CD4-positive, alpha-beta T cell treated with Interleukin-10 for 1 hour (primary cell): ENCODE measurements around the gene DHRS3.
A peak's percentile ranks its signal among the peaks of the same experiment; 100 is the strongest.

Experiments
- DNase-seq: peaks from one replicate; pipeline ENCODE4 v3.0.0-alpha.2; 2020

The DHRS3 gene

GRCh38 chr1:12636098-12636950 is 18.3 kb upstream of the DHRS3 start:
- no peak for DNase-seq

- DNase-seq: no peak
Measured at GRCh38 chr1:12634696-12635202, 16.7 kb upstream of the DHRS3 start.

- no peak for DNase-seq
Measured at GRCh38 chr1:12634156-12634555, 16.1 kb upstream of the DHRS3 start.

DNA sequence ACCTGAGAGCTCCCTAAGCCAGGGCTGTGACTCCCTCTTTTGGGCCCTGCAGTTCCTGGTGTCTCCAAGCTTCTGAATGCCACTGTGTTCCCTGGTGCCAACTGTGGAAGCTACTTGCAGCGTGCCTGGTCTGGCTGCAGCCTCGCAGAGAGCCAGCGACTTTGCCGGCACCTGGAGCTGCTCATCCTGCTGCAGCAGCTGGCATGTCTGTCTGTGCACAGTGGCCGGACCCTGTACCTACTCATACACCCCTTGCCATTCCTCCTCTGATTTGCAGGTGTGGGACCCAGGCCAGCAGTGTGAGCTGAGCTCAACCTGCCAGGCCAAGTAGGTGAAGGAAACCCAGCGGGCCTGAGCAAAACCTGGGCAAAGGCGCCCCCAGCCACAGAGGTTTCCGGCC is 13.6 kb upstream of the DHRS3 start:
- no peak for DNase-seq

DNA sequence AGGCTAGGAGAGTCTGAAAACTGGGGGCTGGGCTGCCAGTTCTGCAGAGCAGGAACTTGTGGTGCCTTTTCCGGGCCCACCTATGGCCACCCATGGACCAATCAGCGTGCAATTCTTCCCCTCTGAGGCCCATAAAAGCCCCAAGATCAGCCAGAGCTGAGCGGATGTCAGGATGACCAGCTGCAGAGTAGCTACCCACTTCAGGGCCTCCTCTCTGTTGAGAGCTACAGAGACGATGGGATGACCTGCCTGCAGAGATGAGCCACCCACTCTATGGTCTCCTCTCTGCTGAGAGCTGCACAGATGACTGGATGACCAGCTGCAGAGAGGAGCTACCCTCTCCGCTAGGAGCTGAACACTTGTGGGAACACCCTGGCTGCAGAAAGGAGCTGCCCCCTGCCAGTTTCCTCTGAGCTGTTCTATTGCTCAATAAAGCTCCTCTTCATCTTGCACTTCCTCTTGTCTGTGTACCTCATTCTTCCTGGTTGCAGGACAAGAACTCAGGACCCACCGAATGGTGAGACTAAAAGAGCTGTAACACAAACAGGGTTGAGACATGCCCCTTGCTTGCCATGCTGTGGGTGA is 13.0 kb upstream of the DHRS3 start:
- no peak for DNase-seq

DNA sequence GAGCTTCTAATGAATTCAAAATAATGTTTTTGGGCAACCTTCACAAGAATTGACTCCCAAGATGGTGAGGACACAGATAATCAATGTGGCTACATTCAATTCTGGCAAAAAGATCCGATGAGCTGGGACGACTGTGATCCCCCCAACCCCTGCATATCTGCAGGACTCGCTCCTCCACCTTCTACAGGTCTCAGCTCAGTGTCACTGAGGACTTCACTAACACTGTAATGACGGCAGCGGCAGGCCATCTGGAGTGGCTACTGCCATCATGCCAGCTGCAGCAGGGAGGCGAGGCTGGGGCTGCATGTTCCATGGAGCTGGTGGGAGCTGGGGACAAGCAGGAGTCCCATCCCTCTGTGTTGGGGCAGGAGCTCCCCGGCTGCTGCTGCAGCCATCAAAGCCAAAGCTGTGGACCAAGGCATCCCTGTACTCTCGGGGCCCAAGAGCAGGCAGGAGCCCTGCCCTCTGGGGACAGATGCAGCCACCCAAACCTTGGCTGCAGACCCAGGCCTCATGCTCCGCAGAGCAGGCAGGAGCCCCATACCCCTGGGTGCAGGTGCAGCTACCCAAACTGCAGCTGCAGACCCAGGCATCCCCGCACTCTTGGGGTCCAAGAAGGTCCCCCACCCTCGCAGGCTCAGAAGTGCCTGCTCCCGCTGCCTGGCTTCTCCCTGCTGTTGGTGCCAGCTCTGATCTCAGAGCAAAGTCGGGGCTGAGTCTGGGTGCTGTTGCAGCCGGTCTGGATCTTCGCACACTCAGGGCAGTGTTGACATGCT is 12.2 kb upstream of the DHRS3 start:
- no peak for DNase-seq

- DNase-seq: no peak
Measured at GRCh38 chr1:12629511-12629956, 11.5 kb upstream of the DHRS3 start.

DNA sequence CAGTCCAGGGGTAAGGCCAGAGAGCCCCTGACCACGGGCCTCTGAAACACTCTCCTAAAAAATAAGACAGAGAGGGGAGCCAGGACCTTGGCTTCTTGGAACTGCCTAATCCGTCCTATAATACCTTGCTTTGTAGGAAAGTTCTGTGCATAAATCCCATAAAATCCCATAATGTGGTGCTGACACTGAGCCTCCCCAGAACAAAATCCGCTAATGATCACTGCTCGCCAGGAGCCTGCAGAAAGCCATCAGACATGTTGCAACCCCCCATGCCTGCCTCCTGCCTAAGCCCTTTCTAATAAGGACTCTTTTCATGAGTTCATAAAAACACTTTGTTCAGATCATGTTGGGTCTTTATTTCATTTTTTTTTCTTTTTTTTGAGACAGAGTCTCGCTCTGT is 9.3 kb upstream of the DHRS3 start:
- DNase-seq: no peak

DNA sequence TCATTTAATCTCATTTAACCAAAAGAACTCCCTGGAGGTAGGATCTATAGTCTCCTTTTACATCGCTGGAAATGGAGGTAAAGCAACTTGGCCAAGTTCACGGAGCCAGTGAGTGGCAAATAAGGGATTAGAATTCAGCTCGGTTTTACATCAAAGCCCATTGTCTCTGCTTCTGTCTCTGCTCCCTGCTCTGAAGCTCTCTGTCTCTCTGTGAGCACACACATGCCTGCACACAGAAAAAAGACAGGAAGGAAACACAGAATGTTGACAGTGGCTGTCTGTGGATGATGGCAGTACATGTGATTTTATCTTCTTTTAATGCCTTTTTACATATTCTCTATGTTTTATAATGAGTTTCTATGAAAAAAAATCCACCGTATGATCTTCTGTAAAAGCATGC is 8.9 kb upstream of the DHRS3 start:
- DNase-seq: no peak

- DNase-seq: no peak
Measured at GRCh38 chr1:12625276-12625675, 7.3 kb upstream of the DHRS3 start.

DNA sequence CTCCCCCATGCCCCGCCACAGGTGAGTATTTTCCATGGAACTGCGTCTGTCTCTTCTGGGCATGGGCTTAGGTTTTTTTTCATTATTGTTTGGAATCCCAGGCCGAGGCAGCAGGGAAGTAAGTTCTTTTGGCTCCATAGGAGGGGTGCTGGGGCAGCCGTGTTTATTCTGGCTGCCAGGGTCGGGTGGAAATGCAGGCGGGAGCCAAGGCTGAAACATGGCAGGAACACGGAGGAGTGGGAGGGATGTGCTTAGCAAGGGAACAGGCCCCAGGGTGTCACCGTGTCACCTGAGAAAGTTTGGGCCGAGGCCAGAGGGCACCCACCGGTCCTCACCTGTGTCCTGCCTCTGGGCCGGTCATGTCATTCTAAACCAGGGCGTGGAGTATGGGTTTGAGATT is 4.5 kb upstream of the DHRS3 start:
- no peak for DNase-seq

- no peak for DNase-seq
Measured at GRCh38 chr1:12621346-12622335, 3.6 kb upstream of the DHRS3 start.

DNA sequence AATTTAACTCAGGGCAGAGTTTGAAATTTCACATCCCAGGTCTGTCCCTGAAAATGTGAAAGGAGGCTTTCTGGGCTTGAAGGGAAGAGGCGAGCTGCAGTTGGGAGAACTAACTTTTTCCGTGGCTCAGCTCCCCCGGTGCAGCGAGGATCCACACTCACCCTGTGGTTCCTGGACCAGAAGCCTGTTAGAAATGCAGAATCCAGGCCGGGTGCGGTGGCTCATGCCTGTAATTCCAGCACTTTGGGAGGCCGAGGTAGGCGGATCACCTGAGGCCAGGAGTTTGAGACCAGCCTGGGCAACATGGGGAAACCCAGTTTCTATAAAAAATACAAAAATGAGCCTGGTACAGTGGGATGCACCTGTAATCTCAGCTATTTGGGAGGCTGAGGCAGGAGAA is 2.9 kb upstream of the DHRS3 start:
- DNase-seq: no peak

- DNase-seq: peak; percentile 48
Measured at GRCh38 chr1:12620488-12620865, 2.5 kb upstream of the DHRS3 start.

- peak; percentile 81 for DNase-seq
Measured at GRCh38 chr1:12619792-12620487, 1.9 kb upstream of the DHRS3 start.

GRCh38 chr1:12618965-12619791 is 1.2 kb upstream of the DHRS3 start:
- peak; percentile 47 for DNase-seq

GRCh38 chr1:12618661-12618964 is 603 bp upstream of the DHRS3 start:
- no peak for DNase-seq

DNA sequence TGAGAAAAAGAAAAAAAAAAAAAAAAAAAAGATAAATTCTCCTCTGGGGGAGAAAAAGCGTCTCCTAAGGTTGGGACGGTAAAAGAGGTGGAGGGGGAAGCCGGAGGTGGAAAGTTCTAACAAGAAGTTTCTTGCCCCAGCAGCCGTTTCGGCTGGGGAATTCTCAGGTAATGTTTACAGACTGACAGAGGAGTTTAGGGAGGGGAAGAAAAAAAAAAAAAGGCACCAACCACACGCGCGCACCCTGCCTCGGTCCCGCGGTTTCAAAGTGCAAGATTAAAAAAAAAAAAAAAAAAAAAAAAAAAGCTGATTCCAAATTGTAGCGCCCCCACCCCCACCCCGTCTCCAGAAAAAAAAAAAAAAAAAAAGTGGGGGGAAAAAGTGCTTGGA is 504 bp downstream of the DHRS3 start:
- peak; percentile 65 for DNase-seq

- DNase-seq: peak; percentile 24
Measured at GRCh38 chr1:12616709-12617373, 1.2 kb downstream of the DHRS3 start.
